ENCODE results near the gene LRRIQ3. TPM values are rescaled to one million over a fixed set of nuclear protein-coding genes. Genes with fewer than 3 reads are reported as not detected.

LRRIQ3 gene, protein sequence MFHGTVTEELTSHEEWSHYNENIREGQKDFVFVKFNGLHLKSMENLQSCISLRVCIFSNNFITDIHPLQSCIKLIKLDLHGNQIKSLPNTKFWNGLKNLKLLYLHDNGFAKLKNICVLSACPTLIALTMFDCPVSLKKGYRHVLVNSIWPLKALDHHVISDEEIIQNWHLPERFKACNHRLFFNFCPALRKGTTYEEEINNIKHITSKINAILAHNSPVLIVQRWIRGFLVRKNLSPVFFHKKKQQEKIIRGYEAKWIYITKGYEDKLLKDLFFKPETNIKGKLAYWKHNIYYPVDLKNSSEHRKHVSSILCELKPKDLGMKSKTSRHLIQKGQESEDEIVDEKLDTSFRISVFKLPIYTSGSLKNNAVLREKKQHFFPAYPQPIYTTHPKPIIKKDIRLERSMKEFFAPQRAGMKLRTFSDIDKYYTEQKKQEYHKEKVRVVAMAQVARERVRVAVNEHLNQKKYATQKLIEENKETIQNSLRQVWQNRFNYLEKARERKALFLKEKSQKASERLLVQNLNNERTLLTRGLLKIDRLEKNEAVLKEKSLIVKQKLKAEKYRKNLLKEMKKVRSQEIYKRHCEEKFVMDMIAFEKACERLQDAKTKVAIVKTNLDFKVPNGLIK
- polyA plus RNA-seq, result 3.9 TPM

DNA sequence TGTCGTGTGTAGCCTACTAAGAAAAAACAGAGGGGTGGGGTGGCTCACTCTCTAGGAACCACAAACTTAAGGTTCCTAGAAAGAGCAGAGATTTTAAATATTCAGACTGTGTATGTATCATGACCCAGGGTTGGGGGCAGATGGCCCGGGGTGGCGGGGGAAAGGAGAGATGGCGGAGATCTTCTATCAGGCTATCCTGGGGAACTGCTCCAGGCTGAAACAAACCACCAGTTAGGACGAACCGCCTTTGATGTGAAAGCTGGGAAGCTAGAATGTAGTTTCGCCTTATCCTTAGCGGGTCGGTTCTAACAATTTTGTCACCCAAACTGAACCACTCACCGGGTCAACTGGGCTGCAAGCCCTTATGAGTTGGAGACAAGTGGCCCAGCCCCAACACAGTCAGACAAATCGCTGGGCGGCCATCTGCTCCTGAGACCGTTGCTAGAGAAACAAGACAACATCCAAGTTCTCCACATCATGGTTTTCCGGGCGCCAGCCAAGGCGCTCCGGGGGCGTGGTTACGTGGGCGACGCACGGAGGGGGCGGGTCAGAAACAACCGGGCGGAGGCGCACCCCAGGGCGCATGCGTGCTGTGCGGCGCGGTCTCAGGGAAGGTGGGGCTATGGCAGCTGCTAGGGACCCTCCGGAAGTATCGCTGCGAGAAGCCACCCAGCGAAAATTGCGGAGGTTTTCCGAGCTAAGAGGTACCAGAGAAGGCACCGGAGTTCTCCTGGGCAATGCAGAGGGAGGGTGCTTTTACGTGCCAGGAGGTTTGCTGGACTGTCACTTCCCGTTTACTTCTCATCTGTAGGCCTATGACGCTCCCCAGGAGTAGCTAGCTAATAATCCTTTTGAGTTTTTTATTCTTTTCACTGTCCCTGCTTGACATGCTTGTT lies at the start of gene LRRIQ3, which contains the start of gene FPGT:
TSS of gene LRRIQ3 (minus strand) at position 520 of the 896 bp plus-strand sequence. CDS start 14,492 bp downstream, outside the sequence.
TSS of gene FPGT (plus strand) at position 586 of the 896 bp plus-strand sequence. CDS start at position 623, 37 bp downstream.
- Mint-ChIP-seq H3K27me3 (no peaks in the 10 kb centered on the region), H3K9me3 (no peaks in the 10 kb centered on the region), H3K36me3 (peaks cover 3% of the 10 kb centered on the region), H3K4me1 (peaks cover 11 to 31% (median 17%) of the 10 kb centered on the region in 3 donors), H3K27ac (peak within 1 kb of the TSS; percentile 89 to 97 (median 92)), H3K4me3 (peak within 1 kb of the TSS; percentile 94 to 97 (median 95))

DNA sequence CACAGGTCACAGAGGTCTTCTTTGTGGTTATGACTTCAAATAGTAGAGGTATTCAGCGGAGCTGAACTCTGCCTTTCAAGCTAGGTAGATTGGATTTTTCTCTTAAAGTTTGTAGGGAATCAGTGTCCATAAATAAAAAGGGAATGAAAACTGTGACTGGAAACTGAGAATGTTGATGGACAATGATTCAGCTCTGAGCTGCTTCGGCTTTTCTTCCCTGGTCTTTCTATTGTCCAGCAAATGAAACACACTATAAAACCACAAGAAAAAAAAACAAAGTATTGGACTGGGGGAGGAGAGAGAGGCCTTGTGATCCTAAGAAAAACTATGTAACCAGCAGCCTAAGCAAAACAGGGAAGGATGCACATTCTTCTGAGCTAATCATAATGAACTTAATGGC lies 48.3 kb upstream of the LRRIQ3 start:
- no peaks in the 10 kb centered on the region for H3K36me3 Mint-ChIP-seq
- no peaks in the 10 kb centered on the region for H3K9me3 Mint-ChIP-seq
- no peaks in the 10 kb centered on the region for H3K27me3 Mint-ChIP-seq
- no peak overlapping the region for H3K4me3 Mint-ChIP-seq
- no peaks in the 10 kb centered on the region for H3K4me1 Mint-ChIP-seq
- no peak overlapping the region for H3K27ac Mint-ChIP-seq

GRCh38 chr1:74245168-74245772 lies 47.3 kb upstream of the LRRIQ3 start:
- Mint-ChIP-seq H3K4me3 (no peak overlapping the region), H3K36me3 (no peaks in the 10 kb centered on the region), H3K4me1 (no peaks in the 10 kb centered on the region), H3K27me3 (no peaks in the 10 kb centered on the region), H3K9me3 (peaks cover 0 to 2% (median 0%) of the 10 kb centered on the region in 3 donors), H3K27ac (no peak overlapping the region)

DNA sequence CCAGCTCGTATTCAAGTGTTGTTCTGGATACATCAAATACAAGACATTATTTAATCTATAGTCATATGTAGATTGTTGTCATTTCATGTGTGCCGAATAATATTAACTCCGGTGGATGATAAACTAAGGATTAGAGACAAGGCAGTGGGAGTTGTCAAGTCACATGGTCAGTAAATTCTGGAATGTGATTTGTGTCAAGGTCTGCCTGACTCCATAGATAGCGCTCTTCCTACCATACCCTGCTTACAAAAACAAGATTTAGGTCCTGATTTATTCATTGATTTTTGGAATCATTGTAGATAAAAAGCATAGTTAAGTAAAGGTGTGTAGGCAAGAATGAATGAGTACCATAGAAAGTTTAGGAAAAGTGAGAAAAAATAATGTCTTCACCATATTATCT lies 39.8 kb upstream of the LRRIQ3 start:
- no peak overlapping the region for H3K27ac Mint-ChIP-seq
- no peaks in the 10 kb centered on the region for H3K4me1 Mint-ChIP-seq
- peaks cover 0 to 2% (median 0%) of the 10 kb centered on the region in 3 donors for H3K9me3 Mint-ChIP-seq

GRCh38 chr1:74237035-74237434 lies 39.1 kb upstream of the LRRIQ3 start:
- Mint-ChIP-seq H3K4me3 (no peak overlapping the region), H3K27me3 (no peaks in the 10 kb centered on the region), H3K27ac (no peak overlapping the region), H3K4me1 (no peaks in the 10 kb centered on the region), H3K9me3 (peaks cover 0 to 2% (median 0%) of the 10 kb centered on the region in 3 donors), H3K36me3 (no peaks in the 10 kb centered on the region)

More for the DNA sequence above, 39.8 kb upstream of the LRRIQ3 start:
- Mint-ChIP-seq H3K4me3 (no peak overlapping the region), H3K36me3 (no peaks in the 10 kb centered on the region), H3K27me3 (no peaks in the 10 kb centered on the region)

- Mint-ChIP-seq H3K4me3 (no peak overlapping the region), H3K27me3 (no peaks in the 10 kb centered on the region), H3K9me3 (peaks cover 0 to 2% (median 0%) of the 10 kb centered on the region in 3 donors), H3K27ac (no peak overlapping the region), H3K36me3 (no peaks in the 10 kb centered on the region), H3K4me1 (no peaks in the 10 kb centered on the region)
Observed at GRCh38 chr1:74236440-74236839, 38.5 kb upstream of the LRRIQ3 start.

GRCh38 chr1:74235153-74235552 lies 37.2 kb upstream of the LRRIQ3 start, which contains the start of gene TNNI3K:
TSS of gene TNNI3K (plus strand) at chr1:74235387. CDS start at chr1:74235452, 65 bp downstream.
- Mint-ChIP-seq H3K36me3 (peaks cover 2% of the 10 kb centered on the region), H3K9me3 (no peaks in the 10 kb centered on the region), H3K27ac (no peak within 1 kb of the TSS), H3K4me3 (no peak within 1 kb of the TSS), H3K4me1 (no peaks in the 10 kb centered on the region), H3K27me3 (no peaks in the 10 kb centered on the region)

DNA sequence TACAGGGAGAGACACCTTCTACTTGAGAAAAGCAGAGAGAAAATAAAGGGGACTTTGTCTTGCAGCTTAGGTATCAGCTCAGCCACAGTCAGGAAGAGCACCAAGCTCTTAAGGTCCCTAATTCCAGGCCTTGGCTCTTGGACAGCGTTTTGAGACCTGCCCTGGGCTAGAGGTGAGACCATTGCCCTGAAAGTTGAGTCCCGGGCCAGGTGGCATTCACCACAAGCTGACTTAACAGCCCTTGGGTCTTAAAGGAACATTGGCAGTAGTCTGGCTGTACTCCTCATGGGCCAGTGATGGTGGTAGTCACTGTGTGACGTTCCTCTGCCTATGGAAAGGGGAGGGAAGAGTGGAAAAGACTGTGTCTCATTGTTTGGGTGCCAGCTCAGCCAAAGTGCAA lies 25.5 kb upstream of the LRRIQ3 start:
- Mint-ChIP-seq H3K9me3 (peaks cover 12 to 32% (median 21%) of the 10 kb centered on the region in 3 donors), H3K27me3 (no peaks in the 10 kb centered on the region), H3K4me1 (no peaks in the 10 kb centered on the region), H3K36me3 (peaks cover 2% of the 10 kb centered on the region), H3K4me3 (no peak overlapping the region), H3K27ac (no peak overlapping the region)

DNA sequence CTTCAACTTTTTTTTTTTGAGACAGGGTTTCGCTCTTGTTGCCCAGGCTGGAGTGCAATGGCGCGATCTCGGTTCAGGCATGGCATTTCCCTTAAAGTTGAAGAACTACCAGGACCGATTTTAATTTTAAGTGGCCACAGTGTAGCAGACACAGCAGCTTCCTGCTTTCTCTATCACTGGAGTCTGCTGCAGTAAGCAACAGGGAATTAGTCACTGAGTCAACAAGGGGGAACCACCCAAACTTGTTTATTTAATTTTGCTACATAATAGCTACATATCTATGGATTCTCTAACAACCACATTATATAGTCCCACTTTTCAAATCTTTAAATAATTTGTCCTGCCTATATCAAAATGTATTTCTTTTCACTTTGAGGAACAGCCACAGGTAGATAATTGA lies 24.7 kb upstream of the LRRIQ3 start:
- Mint-ChIP-seq H3K27me3 (no peaks in the 10 kb centered on the region), H3K27ac (no peak overlapping the region), H3K4me1 (no peaks in the 10 kb centered on the region), H3K4me3 (no peak overlapping the region), H3K9me3 (peaks cover 12 to 29% (median 18%) of the 10 kb centered on the region in 3 donors), H3K36me3 (peaks cover 2% of the 10 kb centered on the region)

GRCh38 chr1:74215229-74215628 lies 17.3 kb upstream of the LRRIQ3 start:
- Mint-ChIP-seq H3K27ac (no peak overlapping the region), H3K36me3 (peaks cover 2% of the 10 kb centered on the region), H3K4me1 (no peaks in the 10 kb centered on the region), H3K27me3 (no peaks in the 10 kb centered on the region), H3K4me3 (no peak overlapping the region), H3K9me3 (peaks cover 0 to 2% (median 0%) of the 10 kb centered on the region in 3 donors)

DNA sequence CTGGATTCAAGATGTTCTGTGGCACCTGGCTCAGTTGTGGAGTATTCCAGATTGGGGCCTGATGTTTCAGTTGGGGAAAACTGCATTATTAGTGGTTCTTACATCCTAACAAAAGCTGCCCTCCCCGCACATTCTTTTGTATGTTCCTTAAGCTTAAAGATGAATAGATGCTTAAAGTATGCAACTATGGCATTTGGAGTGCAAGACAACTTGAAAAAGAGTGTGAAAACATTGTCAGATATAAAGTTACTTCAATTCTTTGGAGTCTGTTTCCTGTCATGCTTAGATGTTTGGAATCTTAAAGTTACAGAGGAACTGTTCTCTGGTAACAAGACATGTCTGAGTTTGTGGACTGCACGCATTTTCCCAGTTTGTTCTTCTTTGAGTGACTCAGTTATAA lies 7.3 kb upstream of the LRRIQ3 start:
- Mint-ChIP-seq H3K4me1 (peaks cover 0 to under 1% (median under 1%) of the 10 kb centered on the region in 3 donors), H3K27me3 (no peaks in the 10 kb centered on the region), H3K36me3 (peaks cover 18% of the 10 kb centered on the region), H3K4me3 (no peak overlapping the region), H3K27ac (no peak overlapping the region), H3K9me3 (no peaks in the 10 kb centered on the region)

DNA sequence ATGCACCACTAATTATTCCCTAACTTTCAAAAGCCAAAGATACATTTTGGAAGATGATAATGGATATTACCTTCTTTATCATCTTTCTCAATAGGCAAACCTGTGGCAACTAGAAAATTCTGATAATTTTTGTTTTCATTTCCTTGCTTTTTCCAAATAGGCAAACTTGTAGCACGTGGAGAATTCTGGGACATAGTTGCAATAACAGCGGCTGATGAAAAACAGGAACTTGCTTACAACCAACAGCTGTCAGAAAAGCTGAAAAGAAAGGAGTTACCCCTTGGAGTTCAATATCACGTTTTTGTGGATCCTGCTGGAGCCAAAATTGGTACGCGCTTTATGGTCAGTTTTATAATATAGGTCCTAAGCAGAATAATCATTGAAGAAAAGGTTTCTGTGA lies 1.5 kb upstream of the LRRIQ3 start:
- Mint-ChIP-seq H3K4me3 (peak overlapping the region in 3 of 4 donors; percentile 94 to 97 (median 96)), H3K4me1 (peaks cover 11 to 31% (median 17%) of the 10 kb centered on the region in 3 donors), H3K36me3 (peaks cover 5% of the 10 kb centered on the region), H3K27ac (peak overlapping the region in 1 of 3 donors; percentile 60), H3K27me3 (no peaks in the 10 kb centered on the region), H3K9me3 (no peaks in the 10 kb centered on the region)

GRCh38 chr1:74197255-74197654 lies 721 bp downstream of the LRRIQ3 start:
- Mint-ChIP-seq H3K4me3 (peak overlapping the region; percentile 94 to 97 (median 95)), H3K9me3 (no peaks in the 10 kb centered on the region), H3K27me3 (no peaks in the 10 kb centered on the region), H3K4me1 (peaks cover 11 to 31% (median 17%) of the 10 kb centered on the region in 3 donors), H3K27ac (peak overlapping the region; percentile 89 to 97 (median 92)), H3K36me3 (peaks cover 3% of the 10 kb centered on the region)

GRCh38 chr1:74195339-74195738 lies 2.6 kb downstream of the LRRIQ3 start:
- H3K27me3 Mint-ChIP-seq, result no peaks in the 10 kb centered on the region
- no peak overlapping the region for H3K4me3 Mint-ChIP-seq
- H3K27ac Mint-ChIP-seq, result peak overlapping the region in 1 of 3 donors; percentile 64
- no peaks in the 10 kb centered on the region for H3K36me3 Mint-ChIP-seq
- peaks cover 11 to 31% (median 17%) of the 10 kb centered on the region in 3 donors for H3K4me1 Mint-ChIP-seq
- H3K9me3 Mint-ChIP-seq, result no peaks in the 10 kb centered on the region
